Neural cell (in vitro differentiated cells): ENCODE results near the gene ERVH48-1.

Experiments used
- EP300 ChIP-seq: fragments of 450-650 bp; conservative IDR thresholded peaks from 2 replicates; pipeline ENCODE4 v1.6.1; 2014; ENCODE audit warnings: antibody characterized with exemption, mild to moderate bottlenecking, moderate library complexity; ENCODE audit not compliant: poor library complexity, severe bottlenecking
- MXI1 ChIP-seq: fragments of 450-650 bp; conservative IDR thresholded peaks from 2 replicates; pipeline ENCODE4 v1.6.1; 2014; ENCODE audit warnings: antibody characterized with exemption, mild to moderate bottlenecking; ENCODE audit not compliant: poor library complexity, severe bottlenecking
- POLR2AphosphoS5 ChIP-seq: IDR thresholded peaks from 2 replicates; pipeline ENCODE4 v1.6.1; 2012
- TF ChIP-seq, protein P1 (sequence below): fragments of 450-650 bp; IDR thresholded peaks from 2 replicates; pipeline ENCODE4 v1.5.1; 2014; ENCODE audit warnings: antibody characterized with exemption, mild to moderate bottlenecking, moderate library complexity; ENCODE audit not compliant: poor library complexity, severe bottlenecking

DNA sequence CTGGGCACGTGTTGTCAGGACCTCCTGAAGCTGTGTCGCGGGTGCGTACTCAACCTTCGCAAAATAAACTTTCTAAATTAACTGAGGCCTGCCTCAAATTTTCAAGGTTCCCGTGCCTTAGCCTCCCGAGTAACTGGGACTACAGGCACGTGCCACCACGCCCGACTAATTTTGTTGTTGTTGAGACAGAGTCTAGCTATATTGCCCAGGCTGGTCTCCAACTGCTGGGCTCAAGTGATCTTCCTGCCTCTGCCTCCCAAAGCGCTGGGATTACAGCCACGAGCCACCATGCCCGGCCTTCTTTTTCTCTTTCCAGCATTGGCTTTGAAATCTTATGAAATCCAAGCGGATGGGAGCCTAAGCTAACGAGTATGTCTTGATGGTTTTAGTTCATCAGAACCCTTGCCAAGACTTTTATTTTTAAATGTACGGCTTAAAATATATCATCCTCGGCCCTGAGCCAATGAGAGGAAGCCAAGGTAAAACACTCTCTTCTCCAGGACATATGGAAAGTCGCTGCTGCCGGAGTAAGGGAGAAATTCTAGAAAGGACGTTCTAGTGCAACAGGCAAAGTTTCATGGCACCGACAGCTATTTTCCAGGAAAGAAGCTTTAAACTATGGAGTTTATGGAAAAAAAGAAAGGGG, 12.7 kb upstream of the ERVH48-1 start:
- TF ChIP-seq, protein P1, sequence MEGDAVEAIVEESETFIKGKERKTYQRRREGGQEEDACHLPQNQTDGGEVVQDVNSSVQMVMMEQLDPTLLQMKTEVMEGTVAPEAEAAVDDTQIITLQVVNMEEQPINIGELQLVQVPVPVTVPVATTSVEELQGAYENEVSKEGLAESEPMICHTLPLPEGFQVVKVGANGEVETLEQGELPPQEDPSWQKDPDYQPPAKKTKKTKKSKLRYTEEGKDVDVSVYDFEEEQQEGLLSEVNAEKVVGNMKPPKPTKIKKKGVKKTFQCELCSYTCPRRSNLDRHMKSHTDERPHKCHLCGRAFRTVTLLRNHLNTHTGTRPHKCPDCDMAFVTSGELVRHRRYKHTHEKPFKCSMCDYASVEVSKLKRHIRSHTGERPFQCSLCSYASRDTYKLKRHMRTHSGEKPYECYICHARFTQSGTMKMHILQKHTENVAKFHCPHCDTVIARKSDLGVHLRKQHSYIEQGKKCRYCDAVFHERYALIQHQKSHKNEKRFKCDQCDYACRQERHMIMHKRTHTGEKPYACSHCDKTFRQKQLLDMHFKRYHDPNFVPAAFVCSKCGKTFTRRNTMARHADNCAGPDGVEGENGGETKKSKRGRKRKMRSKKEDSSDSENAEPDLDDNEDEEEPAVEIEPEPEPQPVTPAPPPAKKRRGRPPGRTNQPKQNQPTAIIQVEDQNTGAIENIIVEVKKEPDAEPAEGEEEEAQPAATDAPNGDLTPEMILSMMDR, result no peak
- no peak for TF ChIP-seq POLR2AphosphoS5
- TF ChIP-seq EP300, result no peak
- no peak for TF ChIP-seq MXI1
